HepG2 (cell line): ENCODE results near the gene P4HTM. TPM values are rescaled to one million over a fixed set of nuclear protein-coding genes. Genes with fewer than 3 reads are reported as not detected.

Experiments used
- CSRNP2 ChIP-seq: sonication (generic); formaldehyde crosslinking; conservative IDR thresholded peaks from 2 replicates; pipeline ENCODE4 v1.8.0; 2022; ENCODE audit warnings: low read depth, missing genetic modification reagents
- E2F2 ChIP-seq: sonication (generic); formaldehyde crosslinking; IDR thresholded peaks from 2 replicates; pipeline ENCODE4 v1.4.0; 2020; ENCODE audit warnings: missing genetic modification reagents, borderline replicate concordance
- FLYWCH1 ChIP-seq: sonication (generic); formaldehyde crosslinking; IDR thresholded peaks from 2 replicates; pipeline ENCODE4 v1.8.1; 2023; ENCODE audit warnings: mild to moderate bottlenecking, missing genetic modification reagents
- FOXO4 ChIP-seq: sonication (generic); formaldehyde crosslinking; conservative IDR thresholded peaks from 2 replicates; pipeline ENCODE4 v1.8.1; 2023; ENCODE audit warnings: missing genetic modification reagents
- HOXA9 ChIP-seq: sonication (generic); formaldehyde crosslinking; IDR thresholded peaks from 2 replicates; pipeline ENCODE4 v1.8.1; 2022; ENCODE audit warnings: missing genetic modification reagents, mild to moderate bottlenecking, moderate library complexity, borderline replicate concordance
- MYC ChIP-seq: sonication (generic); formaldehyde crosslinking; IDR thresholded peaks from 2 replicates; pipeline ENCODE4 v1.9.0; 2021; ENCODE audit warnings: missing genetic modification reagents, borderline replicate concordance
- NFE2L2 ChIP-seq: fragments of 150-350 bp; IDR thresholded peaks from 2 replicates; pipeline ENCODE4 v1.6.1; 2014; ENCODE audit warnings: low read length
- NKX3-1 ChIP-seq: sonication (generic); formaldehyde crosslinking; IDR thresholded peaks from 2 replicates; pipeline ENCODE4 v1.5.0; 2020; ENCODE audit warnings: missing genetic modification reagents
- PAF1 ChIP-seq: IDR thresholded peaks from 2 replicates; pipeline ENCODE4 v1.6.1; 2016; ENCODE audit warnings: missing genetic modification reagents, missing compliant biosample characterization
- PAWR ChIP-seq: sonication (generic); formaldehyde crosslinking; IDR thresholded peaks from 2 replicates; pipeline ENCODE4 v1.4.0; 2020; ENCODE audit warnings: missing genetic modification reagents, mild to moderate bottlenecking, borderline replicate concordance
- POLR2G ChIP-seq: fragments of 200-400 bp; formaldehyde crosslinking; IDR thresholded peaks from 2 replicates; pipeline ENCODE4 v1.6.1; 2018; ENCODE audit warnings: mild to moderate bottlenecking, low read depth, low read length, moderate library complexity
- PPARG ChIP-seq: conservative IDR thresholded peaks from 2 replicates; pipeline ENCODE4 v1.6.1; 2016; ENCODE audit warnings: missing biosample characterization, missing genetic modification reagents
- SALL2 ChIP-seq: sonication (generic); formaldehyde crosslinking; IDR thresholded peaks from 2 replicates; pipeline ENCODE4 v1.8.1; 2023; ENCODE audit warnings: mild to moderate bottlenecking, missing genetic modification reagents, inconsistent platforms
- SMAD3 ChIP-seq: sonication (generic); formaldehyde crosslinking; IDR thresholded peaks from 2 replicates; pipeline ENCODE4 v1.4.0; 2020; ENCODE audit warnings: missing genetic modification reagents
- SOX6 ChIP-seq, 2 experiments: fragments of 450-650 bp in 1 of 2; sonication (generic) in 1 of 2; formaldehyde crosslinking in 1 of 2; IDR thresholded peaks; 2 replicates each; pipeline versions ENCODE4 v1.4.0 to v1.6.1; 2017 to 2020; ENCODE audit warnings: antibody characterized with exemption in 1 of 2, mild to moderate bottlenecking in 1 of 2, missing genetic modification reagents in 1 of 2
- TBX3 ChIP-seq: fragments of 450-650 bp; IDR thresholded peaks from 2 replicates; pipeline ENCODE4 v1.6.1; 2017; ENCODE audit warnings: antibody characterized with exemption, mild to moderate bottlenecking, inconsistent platforms, borderline replicate concordance
- TEAD3 ChIP-seq: optimal IDR thresholded peaks from 2 replicates; pipeline ENCODE3; 2016; ENCODE audit warnings: borderline replicate concordance
- USF2 ChIP-seq, 2 experiments: sonication (generic) in 1 of 2; formaldehyde crosslinking in 1 of 2; IDR thresholded peaks; 2 replicates each; pipeline versions ENCODE4 v1.5.1 to v1.6.1; 2011 to 2020; ENCODE audit warnings: borderline replicate concordance in 1 of 2, low read depth in 1 of 2, low read length in 1 of 2, mild to moderate bottlenecking in 1 of 2, missing genetic modification reagents in 1 of 2, moderate library complexity in 1 of 2
- ZNF143 ChIP-seq: sonication (generic); formaldehyde crosslinking; IDR thresholded peaks from 2 replicates; pipeline ENCODE4 v1.4.0; 2020; ENCODE audit warnings: missing genetic modification reagents
- ZNF569 ChIP-seq: sonication (generic); formaldehyde crosslinking; IDR thresholded peaks from 2 replicates; pipeline ENCODE4 v1.5.0; 2020; ENCODE audit warnings: mild to moderate bottlenecking, missing genetic modification reagents, moderate library complexity, borderline replicate concordance
- ZNF75D ChIP-seq: sonication (generic); formaldehyde crosslinking; IDR thresholded peaks from 2 replicates; pipeline ENCODE4 v1.8.1; 2023; ENCODE audit warnings: missing genetic modification reagents, mild to moderate bottlenecking, borderline replicate concordance
- ZNF83 ChIP-seq: sonication (generic); formaldehyde crosslinking; IDR thresholded peaks from 2 replicates; pipeline ENCODE4 v1.4.0; 2020; ENCODE audit warnings: missing genetic modification reagents, mild to moderate bottlenecking, borderline replicate concordance
- polyA plus RNA-seq, 8 experiments: library from polyadenylated mRNA; depleted of rRNA in 3 of 8; stranded (reverse) in 7 of 8; unstranded in 1 of 8; fragments of >200 nt; fragmentation: Illumina TruSeq in 4 of 8; extraction: Trizol in 4 of 8; gene quantifications; 2 replicates each; pipeline versions ENCODE4 v1.2.1 to v1.2.3, GENCODE V29; 2011 to 2016; ENCODE audit warnings: low read depth in 4 of 8, missing spikeins in 1 of 8, mixed read lengths in 1 of 8; ENCODE audit not compliant: insufficient read depth in 1 of 8
- total RNA-seq, 5 experiments: library from RNA; depleted of rRNA; stranded (reverse); fragments of >200 nt; fragmentation: Illumina TruSeq; extraction: Trizol; gene quantifications; 2 replicates each; pipeline ENCODE4 v1.2.3, GENCODE V29; 2016; ENCODE audit warnings: low read depth in 1 of 5

The P4HTM gene
- total and polyA plus RNA-seq, 2 of the 13 experiments (the other 11 are each of a cell fraction or from before 2014, with no cell fraction given), result 0.01 TPM; not detected in 1

- TF ChIP-seq USF2 (IDR thresholded peaks at IDR 0.05; ENCODE audit: low read depth, low read length) (no peak), USF2 (CRISPR knock-in tag; IDR thresholded peaks at IDR 0.05; ENCODE audit: borderline replicate concordance) (no peak), HOXA9 (CRISPR knock-in tag) (no peak), NKX3-1 (CRISPR knock-in tag) (no peak), TBX3 (no peak), SALL2 (CRISPR knock-in tag) (no peak), PAWR (CRISPR knock-in tag) (no peak), PAF1 (CRISPR knock-in tag) (0 out of 2 replicates have a peak, but pooled peaks have one; percentile 2), FOXO4 (0 out of 2 replicates have a peak, but pooled peaks have one; percentile 87), PPARG (CRISPR knock-in tag) (no peak), ZNF569 (CRISPR knock-in tag) (no peak), POLR2G (0 out of 2 replicates have a peak, but pooled peaks have one; percentile 21), SMAD3 (CRISPR knock-in tag) (no peak), ZNF83 (CRISPR knock-in tag) (no peak), CSRNP2 (CRISPR knock-in tag) (no peak), ZNF143 (CRISPR knock-in tag) (0 out of 2 replicates have a peak, but pooled peaks have one; percentile 16), SOX6 (IDR thresholded peaks at IDR 0.05) (no peak), SOX6 (CRISPR knock-in tag; IDR thresholded peaks at IDR 0.05) (no peak), E2F2 (CRISPR knock-in tag) (no peak), ZNF75D (CRISPR knock-in tag) (peak; percentile 29; the same call in 1 of the 2 replicates), FLYWCH1 (CRISPR knock-in tag) (no peak), TEAD3 (peak; percentile 15), NFE2L2 (no peak), MYC (CRISPR knock-in tag) (peak; percentile 3; the same call in 1 of the 2 replicates)
Measured at GRCh38 chr3:49017229-49017970, 27.4 kb downstream of the P4HTM start (continued).
